ENCODE data around the gene CNTROB. TPM values are rescaled to one million over a fixed set of nuclear protein-coding genes. Genes with fewer than 3 reads are reported as not detected.

Gene CNTROB
- total RNA-seq, 1 experiment from 2014 or later, result 23.9 TPM

GRCh38 chr17:7903154-7904103, 28.6 kb upstream of the CNTROB start:
- no peak for DNase-seq (ENCODE audit: extremely low read depth, low read depth)

GRCh38 chr17:7909089-7909488, 22.9 kb upstream of the CNTROB start:
- no peak for DNase-seq (ENCODE audit: extremely low read depth, low read depth)

GRCh38 chr17:7910281-7910680, 21.7 kb upstream of the CNTROB start:
- no peak for DNase-seq (ENCODE audit: extremely low read depth, low read depth)

GRCh38 chr17:7910711-7911110, 21.3 kb upstream of the CNTROB start:
- DNase-seq (ENCODE audit: extremely low read depth, low read depth), result no peak

- DNase-seq (ENCODE audit: extremely low read depth, low read depth), result no peak
These were observed 20.9 kb upstream of the CNTROB start for GRCh38 chr17:7911116-7911515.

- DNase-seq (ENCODE audit: extremely low read depth, low read depth), result peak; percentile 81
These were observed 19.0 kb upstream of the CNTROB start for GRCh38 chr17:7912927-7913524.

- no peak for DNase-seq (ENCODE audit: extremely low read depth, low read depth)
These were observed 16.8 kb upstream of the CNTROB start for GRCh38 chr17:7915179-7915610.

GRCh38 chr17:7915611-7916384, 16.2 kb upstream of the CNTROB start, which contains the start of gene RNF227:
Gene RNF227, minus strand, starts transcription at chr17:7916289. Its CDS starts 94 bp downstream, at chr17:7916195.
- DNase-seq (ENCODE audit: extremely low read depth, low read depth), result peak; percentile 95

- DNase-seq (ENCODE audit: extremely low read depth, low read depth), result no peak
These were observed 15.7 kb upstream of the CNTROB start for GRCh38 chr17:7916385-7916682.

GRCh38 chr17:7916808-7917207, 15.2 kb upstream of the CNTROB start:
- no peak for DNase-seq (ENCODE audit: extremely low read depth, low read depth)

GRCh38 chr17:7922269-7922844, 9.6 kb upstream of the CNTROB start:
- no peak for DNase-seq (ENCODE audit: extremely low read depth, low read depth)

GRCh38 chr17:7922845-7923628, 9.0 kb upstream of the CNTROB start:
- peak; percentile 33 for DNase-seq (ENCODE audit: extremely low read depth, low read depth)

GRCh38 chr17:7927596-7927995, 4.4 kb upstream of the CNTROB start:
- no peak for DNase-seq (ENCODE audit: extremely low read depth, low read depth)

GRCh38 chr17:7929158-7930023, 2.6 kb upstream of the CNTROB start, which contains the start of gene KCNAB3:
Gene KCNAB3, minus strand, starts transcription at chr17:7929856. Its CDS starts 421 bp downstream, at chr17:7929435.
- DNase-seq (ENCODE audit: extremely low read depth, low read depth), result no peak

- DNase-seq (ENCODE audit: extremely low read depth, low read depth), result no peak
These were observed 970 bp upstream of the CNTROB start for GRCh38 chr17:7930841-7931631.

- no peak for DNase-seq (ENCODE audit: extremely low read depth, low read depth)
These were observed 481 bp downstream of the CNTROB start for GRCh38 chr17:7932483-7932891.

- DNase-seq (ENCODE audit: extremely low read depth, low read depth), result no peak
These were observed 943 bp downstream of the CNTROB start for GRCh38 chr17:7932949-7933348.

GRCh38 chr17:7935859-7936258, 3.9 kb downstream of the CNTROB start:
- no peak for DNase-seq (ENCODE audit: extremely low read depth, low read depth)
